GM13977 (cell line): ENCODE results near the gene ARSG.
"Not testable (repeated sequence)": the region's sequence is repeated elsewhere in the genome, so short reads cannot be mapped to it uniquely, and the experiment has no call there.

Experiments
- DNase-seq: peaks from one replicate; pipeline ENCODE4 v3.0.0; 2012; ENCODE audit warnings: low spot score
- in situ Hi-C: fragments of 300-500 bp; cut with MboI; formaldehyde crosslinking; loops from one replicate; pipeline ENCODE4 v1.12.0; 2022; ENCODE audit warnings: low sequenced_read_pairs, low pct_unique_long_range_greater_than_20kb, mixed read lengths, inconsistent platforms; ENCODE audit not compliant: unreplicated experiment
- TF ChIP-seq, protein P1 (sequence below): IDR thresholded peaks from 2 replicates; pipeline ENCODE4 v1.5.1; 2012; ENCODE audit warnings: mild to moderate bottlenecking, control low read depth; ENCODE audit not compliant: insufficient read depth; ENCODE audit errors: extremely low read depth, missing control alignments

Gene ARSG

DNA sequence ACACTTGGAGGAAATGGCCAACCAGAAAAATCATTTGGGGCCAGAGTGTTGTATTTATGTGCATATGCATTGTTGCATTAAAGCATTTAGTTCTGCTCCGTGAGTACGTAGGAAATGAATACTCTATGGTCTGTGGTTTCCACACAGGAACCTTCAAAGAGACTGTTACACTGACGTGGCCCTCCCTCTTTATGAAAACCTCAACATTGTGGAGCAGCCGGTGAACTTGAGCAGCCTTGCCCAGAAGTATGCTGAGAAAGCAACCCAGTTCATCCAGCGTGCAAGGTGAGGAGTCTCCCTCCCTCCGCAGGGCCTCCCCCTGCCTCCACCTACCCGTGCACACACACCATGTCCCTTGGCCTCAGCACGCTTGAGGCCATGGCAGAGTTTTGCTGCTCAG lies 65.2 kb downstream of the ARSG start:
- TF ChIP-seq, protein P1, sequence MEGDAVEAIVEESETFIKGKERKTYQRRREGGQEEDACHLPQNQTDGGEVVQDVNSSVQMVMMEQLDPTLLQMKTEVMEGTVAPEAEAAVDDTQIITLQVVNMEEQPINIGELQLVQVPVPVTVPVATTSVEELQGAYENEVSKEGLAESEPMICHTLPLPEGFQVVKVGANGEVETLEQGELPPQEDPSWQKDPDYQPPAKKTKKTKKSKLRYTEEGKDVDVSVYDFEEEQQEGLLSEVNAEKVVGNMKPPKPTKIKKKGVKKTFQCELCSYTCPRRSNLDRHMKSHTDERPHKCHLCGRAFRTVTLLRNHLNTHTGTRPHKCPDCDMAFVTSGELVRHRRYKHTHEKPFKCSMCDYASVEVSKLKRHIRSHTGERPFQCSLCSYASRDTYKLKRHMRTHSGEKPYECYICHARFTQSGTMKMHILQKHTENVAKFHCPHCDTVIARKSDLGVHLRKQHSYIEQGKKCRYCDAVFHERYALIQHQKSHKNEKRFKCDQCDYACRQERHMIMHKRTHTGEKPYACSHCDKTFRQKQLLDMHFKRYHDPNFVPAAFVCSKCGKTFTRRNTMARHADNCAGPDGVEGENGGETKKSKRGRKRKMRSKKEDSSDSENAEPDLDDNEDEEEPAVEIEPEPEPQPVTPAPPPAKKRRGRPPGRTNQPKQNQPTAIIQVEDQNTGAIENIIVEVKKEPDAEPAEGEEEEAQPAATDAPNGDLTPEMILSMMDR: no peak
- DNase-seq: peak; percentile 45

GRCh38 chr17:68356949-68357455 lies 65.7 kb downstream of the ARSG start:
- in situ Hi-C loops: no loop called here
- TF ChIP-seq, protein P1: no peak
- DNase-seq: no peak

More for the DNA sequence above, 65.2 kb downstream of the ARSG start:
- in situ Hi-C loops: no loop called here

- DNase-seq: no peak
- in situ Hi-C loops: no loop called here
- TF ChIP-seq, protein P1: no peak
Measured at GRCh38 chr17:68357886-68358285, 66.6 kb downstream of the ARSG start.

GRCh38 chr17:68359791-68360535 lies 68.7 kb downstream of the ARSG start:
- in situ Hi-C loops: no loop called here
- TF ChIP-seq, protein P1: no peak
- DNase-seq: no peak

GRCh38 chr17:68365469-68365868 lies 74.2 kb downstream of the ARSG start:
- in situ Hi-C loops: no loop called here
- TF ChIP-seq, protein P1: no peak
- DNase-seq: no peak

GRCh38 chr17:68368387-68368786 lies 77.1 kb downstream of the ARSG start:
- no peak for DNase-seq
- TF ChIP-seq, protein P1: no peak
- in situ Hi-C loops: no loop called here

GRCh38 chr17:68375566-68375965 lies 84.3 kb downstream of the ARSG start:
- in situ Hi-C loops: no loop called here
- DNase-seq: no peak
- TF ChIP-seq, protein P1: no peak

DNA sequence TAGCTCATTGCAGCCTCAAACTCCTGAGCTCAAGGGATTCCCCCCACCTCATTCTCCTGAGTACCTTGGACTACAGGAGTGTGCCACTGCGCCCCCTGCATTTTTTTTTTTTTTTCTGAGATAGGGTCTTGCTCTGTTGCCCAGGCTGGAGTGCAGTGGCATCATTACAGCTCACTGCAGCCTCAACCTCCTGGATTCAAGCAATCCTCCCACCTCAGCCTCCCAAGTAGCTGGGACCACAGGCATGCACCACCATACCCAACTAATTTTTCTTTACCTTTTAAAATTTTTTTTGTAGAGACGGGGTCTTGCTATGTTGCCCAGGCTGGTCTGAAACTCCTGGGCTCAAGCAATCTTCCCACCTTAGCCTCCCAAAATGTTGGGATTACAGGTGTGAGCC lies 84.9 kb downstream of the ARSG start:
- in situ Hi-C loops, DNase-seq: not testable (repeated sequence)
